GM12878 (cell line): ENCODE results near the gene APCDD1L. TPM values are rescaled to one million over a fixed set of nuclear protein-coding genes. Genes with fewer than 3 reads are reported as not detected.

Experiments
- ATAC-seq: fragments of 200-7000 bp; cut with Tn5 transposase; 3 replicates; pipeline ENCODE4 v1.9.1; 2020; ENCODE audit warnings: mild to moderate bottlenecking, moderate library complexity
- BruUV-seq: library from RNA; stranded (reverse); fragments of 400-500 nt; replicated peaks from 2 replicates; lab custom pipeline; 2021; lab: Mats Ljungman, UMichigan
- CTCF ChIA-PET: fragments of 300-600 bp; sonication (Branson Sonifier 250); formaldehyde crosslinking; extraction: SDS; loops from one replicate; lab custom pipeline; 2021; ENCODE audit warnings: inconsistent platforms; lab: Yijun Ruan, JAX
- POLR2A ChIA-PET: fragments of 350-600 bp; formaldehyde crosslinking; extraction: SDS; loops from one replicate; lab custom pipeline; 2021; ENCODE audit warnings: inconsistent platforms; lab: Charles Lee
- RAD21 ChIA-PET: fragments of 300-600 bp; sonication (Branson Sonifier 250); formaldehyde crosslinking; loops from one replicate; lab custom pipeline; 2023; ENCODE audit warnings: antibody characterized with exemption; ENCODE audit not compliant: unreplicated experiment; lab: Charles Lee
- SMC1A ChIA-PET: fragments of 300-600 bp; sonication (Branson Sonifier 250); formaldehyde crosslinking; loops from one replicate; lab custom pipeline; 2023; ENCODE audit not compliant: unreplicated experiment, uncharacterized antibody; lab: Charles Lee
- DNase-seq: peaks from one replicate; pipeline ENCODE4 v3.0.0-alpha.2; 2011; ENCODE audit warnings: low read depth, low spot score
- FAIRE-seq: peaks from 3 replicates; lab custom pipeline; 2011; peaks lifted over from hg19 to GRCh38; lab: Jason Lieb, UNC
- H2AFZ ChIP-seq: 2 replicates; pipeline ENCODE4 v1.6.0; 2011; ENCODE audit warnings: low read depth, low read length, control low read depth; ENCODE audit not compliant: control insufficient read depth
- H3K27ac ChIP-seq: 2 replicates; pipeline ENCODE4 v1.5.1; 2011; ENCODE audit warnings: control low read depth; ENCODE audit not compliant: control insufficient read depth, insufficient read depth
- H3K27me3 ChIP-seq, 2 experiments: replicated peaks in 1 of 2; 2 replicates each; pipeline versions ENCODE4 v1.6.0 to v1.6.1; 2011; ENCODE audit warnings: low read length in 1 of 2; ENCODE audit not compliant: control insufficient read depth in 2 of 2, insufficient read depth in 2 of 2
- H3K36me3 ChIP-seq, 2 experiments: 2 replicates each; pipeline ENCODE4 v1.5.1; 2011; ENCODE audit warnings: low read length in 1 of 2; ENCODE audit not compliant: control insufficient read depth in 2 of 2, insufficient read depth in 2 of 2
- H3K4me1 ChIP-seq: 2 replicates; pipeline ENCODE4 v1.6.1; 2011; ENCODE audit warnings: mild to moderate bottlenecking, low read length, moderate library complexity, mixed read lengths; ENCODE audit not compliant: control insufficient read depth, insufficient read depth
- H3K4me2 ChIP-seq: 2 replicates; pipeline ENCODE4 v1.6.0; 2011; ENCODE audit warnings: control low read depth; ENCODE audit not compliant: control insufficient read depth, insufficient read depth
- H3K4me3 ChIP-seq: fragments of 200-600 bp; sonication (generic); 2 replicates; pipeline ENCODE4 v1.5.1; 2016
- H3K79me2 ChIP-seq: 2 replicates; pipeline ENCODE4 v1.6.0; 2011; ENCODE audit warnings: low read length; ENCODE audit not compliant: control insufficient read depth, insufficient read depth
- H3K9ac ChIP-seq: 2 replicates; pipeline ENCODE4 v1.8.0; 2011; ENCODE audit warnings: low read length, control low read depth, mixed read lengths; ENCODE audit not compliant: control insufficient read depth, insufficient read depth
- H3K9me3 ChIP-seq: replicated peaks from 3 replicates; pipeline ENCODE4 v1.5.1; 2011; ENCODE audit warnings: mild to moderate bottlenecking, low read length; ENCODE audit not compliant: control insufficient read depth, insufficient read depth
- H4K20me1 ChIP-seq: 2 replicates; pipeline ENCODE4 v1.6.0; 2011; ENCODE audit not compliant: control insufficient read depth, insufficient read depth
- BCL11A ChIP-seq: IDR thresholded peaks from 2 replicates; pipeline ENCODE4 v1.6.1; 2011; ENCODE audit warnings: low read depth, low read length
- CEBPB ChIP-seq, 2 experiments: fragments of 150-350 bp in 1 of 2; IDR thresholded peaks; 2 replicates each; pipeline ENCODE4 v1.6.1; 2012 to 2014; ENCODE audit warnings: low read depth in 2 of 2, low read length in 2 of 2, borderline replicate concordance in 1 of 2, inconsistent platforms in 1 of 2
- FOS ChIP-seq: IDR thresholded peaks from 3 replicates; pipeline ENCODE4 v1.6.1; 2011; ENCODE audit warnings: borderline replicate concordance; ENCODE audit not compliant: insufficient read length; ENCODE audit errors: extremely low read depth
- MTA3 ChIP-seq: IDR thresholded peaks from 2 replicates; pipeline ENCODE4 v1.6.1; 2012; ENCODE audit warnings: low read length, inconsistent platforms, borderline replicate concordance
- PBX3 ChIP-seq: IDR thresholded peaks from 2 replicates; pipeline ENCODE4 v1.6.1; 2011; ENCODE audit warnings: mild to moderate bottlenecking, low read depth, low read length, moderate library complexity; ENCODE audit not compliant: insufficient replicate concordance
- POLR2A ChIP-seq: IDR thresholded peaks from 2 replicates; pipeline ENCODE4 v1.6.1; 2011; ENCODE audit warnings: low read depth, mild to moderate bottlenecking, low read length
- REST ChIP-seq: IDR thresholded peaks from 2 replicates; pipeline ENCODE4 v1.6.1; 2012; ENCODE audit warnings: mild to moderate bottlenecking, low read depth, low read length
- WGBS: methylation state at CpG from one replicate; pipeline ENCODE4 v1.1.6; 2016; ENCODE audit warnings: low lambda C conversion rate; ENCODE audit not compliant: insufficient replicate concordance, insufficient coverage; ENCODE audit errors: missing lambda C conversion rate; 5-methylcytosine and 5-hydroxymethylcytosine counted together
- in situ Hi-C: fragments of 300-500 bp; cut with MboI; formaldehyde crosslinking; loops from 9 replicates; pipeline ENCODE4 v1.14.3; 2018; ENCODE audit warnings: mixed read lengths
- intact Hi-C: fragments of 100-400 bp; cut with micrococcal nuclease; formaldehyde crosslinking; loops from one replicate; pipeline ENCODE4 v1.14.2; 2022; ENCODE audit not compliant: unreplicated experiment
- polyA plus RNA-seq, 11 experiments: library from polyadenylated mRNA; depleted of rRNA in 4 of 11; unstranded in 6 of 11; stranded (reverse) in 5 of 11; fragments of >200 nt; fragmentation: Nextera tagmentation in 4 of 11; fragmentation: Illumina TruSeq in 1 of 11; extraction: Ambion mirVana in 4 of 11; extraction: Trizol in 1 of 11; gene quantifications; 1 replicate in 1 of 11; 2 replicates in 10 of 11; pipeline versions ENCODE4 v1.2.1 to v1.2.3, GENCODE V29; 2011 to 2016; ENCODE audit warnings: inconsistent platforms in 2 of 11, missing spikeins in 2 of 11, low read depth in 1 of 11
- total RNA-seq, 4 experiments: library from RNA; depleted of rRNA in 3 of 4; stranded (reverse); fragments of >200 nt in 3 of 4; fragmentation: Illumina TruSeq in 1 of 4; extraction: Trizol in 1 of 4; gene quantifications; 2 replicates each; pipeline versions ENCODE4 v1.2.1 to v1.2.3, GENCODE V29; 2013 to 2021

APCDD1L gene
- total and polyA plus RNA-seq, 10 of the 15 experiments (the other 5 are each of a cell fraction or from before 2014, with no cell fraction given), result 0.14 to 0.50 TPM; not detected in 8

DNA sequence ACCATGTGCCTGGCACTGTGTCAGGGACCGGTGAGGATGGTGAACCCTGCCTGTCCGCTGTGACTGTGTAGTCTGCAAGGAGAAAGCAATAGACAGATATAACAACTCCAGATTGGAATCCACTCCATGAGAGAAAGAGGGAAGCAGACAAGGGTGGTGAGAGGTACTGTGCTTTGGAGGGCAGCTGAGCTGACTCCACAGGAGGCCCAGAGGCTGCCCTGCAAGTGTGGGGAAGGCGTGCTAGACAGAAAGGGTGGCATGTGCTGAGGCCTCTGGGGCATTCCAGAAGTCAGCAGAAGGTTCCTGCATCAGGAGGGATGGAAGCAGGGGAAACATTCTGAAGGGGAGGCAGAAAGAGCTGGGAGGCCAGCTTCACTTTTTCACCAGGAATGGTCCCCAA is 39.3 kb upstream of the APCDD1L start:
- Histone ChIP-seq H3K9me3 (no peaks in the 10 kb centered on the region), H3K9ac (no peak overlapping the region), H3K4me1 (no peaks in the 10 kb centered on the region), H2AFZ (no peak overlapping the region), H3K27me3 (no peaks in the 10 kb centered on the region), H3K27ac (no peak overlapping the region), H3K4me2 (no peak overlapping the region), H3K4me3 (no peak overlapping the region), H3K36me3 (no peaks in the 10 kb centered on the region), H4K20me1 (no peaks in the 10 kb centered on the region), H3K79me2 (no peaks in the 10 kb centered on the region)
- WGBS, result 10% methylated on average over 3 of the region's 3 CpGs
- POLR2A ChIA-PET, result no interaction called here
- RAD21 ChIA-PET, result no interaction called here
- no TSS peak for BruUV-seq
- CTCF ChIA-PET, result no interaction called here
- SMC1A ChIA-PET, result no interaction called here
- no peak for ATAC-seq
- no peak for DNase-seq
- in situ Hi-C loops (loop anchor here (25.0 kb wide), 1 partner anchor 1258 kb away; no protein-coding TSS in a partner anchor), intact Hi-C loops (no loop called here)
- FAIRE-seq, result no peak
- TF ChIP-seq MTA3 (no peak), PBX3 (no peak), REST (no peak), BCL11A (no peak), POLR2A (no peak), FOS (no peak), CEBPB (IDR thresholded peaks at IDR 0.05; ENCODE audit: borderline replicate concordance in 1 of 2, low read depth in 2 of 2, low read length in 2 of 2) (no peak)
